Hepatocyte (in vitro differentiated cells): ENCODE data around the gene RAET1L.

ENCODE experiments used
- EZH2 ChIP-seq: fragments of 200-600 bp; sonication (generic); IDR thresholded peaks from 2 replicates; pipeline ENCODE4 v1.6.1; 2016; ENCODE audit warnings: antibody characterized with exemption, mild to moderate bottlenecking, borderline replicate concordance
- EZH2phosphoT487 ChIP-seq: fragments of 200-600 bp; sonication (generic); IDR thresholded peaks from one replicate; pipeline ENCODE4 v1.6.1; 2018; ENCODE audit warnings: antibody characterized with exemption, mild to moderate bottlenecking, low read depth, moderate library complexity; ENCODE audit not compliant: unreplicated experiment, severe bottlenecking
- TF ChIP-seq, protein P1 (sequence below): fragments of 200-600 bp; sonication (generic); IDR thresholded peaks from 2 replicates; pipeline ENCODE4 v1.5.1; 2016; ENCODE audit warnings: antibody characterized with exemption, mild to moderate bottlenecking; ENCODE audit not compliant: poor library complexity

GRCh38 chr6:149991838-149992237, 33.5 kb downstream of the RAET1L start:
- TF ChIP-seq, protein P1, sequence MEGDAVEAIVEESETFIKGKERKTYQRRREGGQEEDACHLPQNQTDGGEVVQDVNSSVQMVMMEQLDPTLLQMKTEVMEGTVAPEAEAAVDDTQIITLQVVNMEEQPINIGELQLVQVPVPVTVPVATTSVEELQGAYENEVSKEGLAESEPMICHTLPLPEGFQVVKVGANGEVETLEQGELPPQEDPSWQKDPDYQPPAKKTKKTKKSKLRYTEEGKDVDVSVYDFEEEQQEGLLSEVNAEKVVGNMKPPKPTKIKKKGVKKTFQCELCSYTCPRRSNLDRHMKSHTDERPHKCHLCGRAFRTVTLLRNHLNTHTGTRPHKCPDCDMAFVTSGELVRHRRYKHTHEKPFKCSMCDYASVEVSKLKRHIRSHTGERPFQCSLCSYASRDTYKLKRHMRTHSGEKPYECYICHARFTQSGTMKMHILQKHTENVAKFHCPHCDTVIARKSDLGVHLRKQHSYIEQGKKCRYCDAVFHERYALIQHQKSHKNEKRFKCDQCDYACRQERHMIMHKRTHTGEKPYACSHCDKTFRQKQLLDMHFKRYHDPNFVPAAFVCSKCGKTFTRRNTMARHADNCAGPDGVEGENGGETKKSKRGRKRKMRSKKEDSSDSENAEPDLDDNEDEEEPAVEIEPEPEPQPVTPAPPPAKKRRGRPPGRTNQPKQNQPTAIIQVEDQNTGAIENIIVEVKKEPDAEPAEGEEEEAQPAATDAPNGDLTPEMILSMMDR: no peak
- TF ChIP-seq EZH2 (no peak), EZH2phosphoT487 (no peak)
